HEK293 (cell line): ENCODE measurements around the gene CA12.

Experiments
- BCL11A ChIP-seq: fragments of 450-650 bp; formaldehyde crosslinking; IDR thresholded peaks from 2 replicates; pipeline ENCODE4 v1.5.1; 2016; ENCODE audit warnings: low read depth, missing biosample characterization, missing genetic modification characterization
- CTCF ChIP-seq: fragments of 450-650 bp; formaldehyde crosslinking; IDR thresholded peaks from 2 replicates; pipeline ENCODE4 v1.5.1; 2016; ENCODE audit warnings: missing biosample characterization, missing genetic modification characterization
- FEZF1 ChIP-seq: fragments of 450-650 bp; formaldehyde crosslinking; IDR thresholded peaks from 2 replicates; pipeline ENCODE4 v1.5.1; 2016; ENCODE audit warnings: missing biosample characterization, missing genetic modification characterization
- HOXD13 ChIP-seq: sonication (generic); formaldehyde crosslinking; IDR thresholded peaks from 2 replicates; pipeline ENCODE4 v1.8.0; 2022; ENCODE audit warnings: missing genetic modification reagents, borderline replicate concordance
- IKZF3 ChIP-seq: fragments of 450-650 bp; IDR thresholded peaks from 2 replicates; pipeline ENCODE4 v1.5.0; 2018; ENCODE audit warnings: missing biosample characterization, mild to moderate bottlenecking, missing genetic modification characterization, moderate library complexity
- PRDM6 ChIP-seq: fragments of 450-650 bp; formaldehyde crosslinking; IDR thresholded peaks from 2 replicates; pipeline ENCODE4 v1.5.1; 2017; ENCODE audit warnings: missing biosample characterization, missing genetic modification characterization
- RBAK ChIP-seq: fragments of 450-650 bp; formaldehyde crosslinking; IDR thresholded peaks from 2 replicates; pipeline ENCODE4 v1.5.1; 2016; ENCODE audit warnings: missing biosample characterization, missing genetic modification characterization
- REPIN1 ChIP-seq: fragments of 450-650 bp; formaldehyde crosslinking; IDR thresholded peaks from 2 replicates; pipeline ENCODE4 v1.5.1; 2017; ENCODE audit warnings: missing biosample characterization, missing genetic modification characterization, low read depth
- SP2 ChIP-seq: fragments of 450-650 bp; formaldehyde crosslinking; IDR thresholded peaks from 2 replicates; pipeline ENCODE4 v1.5.1; 2016; ENCODE audit warnings: missing biosample characterization, missing genetic modification characterization
- ZBTB20 ChIP-seq: fragments of 450-650 bp; formaldehyde crosslinking; IDR thresholded peaks from 2 replicates; pipeline ENCODE4 v1.5.1; 2016; ENCODE audit warnings: missing biosample characterization, missing genetic modification characterization
- ZFHX2 ChIP-seq: fragments of 450-650 bp; formaldehyde crosslinking; conservative IDR thresholded peaks from 2 replicates; pipeline ENCODE4 v1.5.1; 2016; ENCODE audit warnings: missing biosample characterization, missing genetic modification characterization
- ZNF184 ChIP-seq: fragments of 450-650 bp; IDR thresholded peaks from 2 replicates; pipeline ENCODE4 v1.5.1; 2018; ENCODE audit warnings: missing biosample characterization, mild to moderate bottlenecking, missing genetic modification characterization
- ZNF211 ChIP-seq: fragments of 450-650 bp; formaldehyde crosslinking; IDR thresholded peaks from 2 replicates; pipeline ENCODE4 v1.5.1; 2016; ENCODE audit warnings: low read depth, missing biosample characterization, missing genetic modification characterization
- ZNF223 ChIP-seq: fragments of 450-650 bp; formaldehyde crosslinking; IDR thresholded peaks from 2 replicates; pipeline ENCODE4 v1.5.1; 2016; ENCODE audit warnings: missing biosample characterization, missing genetic modification characterization
- ZNF248 ChIP-seq: fragments of 450-650 bp; formaldehyde crosslinking; IDR thresholded peaks from 2 replicates; pipeline ENCODE4 v1.5.1; 2017; ENCODE audit warnings: missing biosample characterization, missing genetic modification characterization
- ZNF37A ChIP-seq: fragments of 450-650 bp; IDR thresholded peaks from 2 replicates; pipeline ENCODE4 v1.5.1; 2018; ENCODE audit warnings: missing biosample characterization, missing genetic modification characterization
- ZNF416 ChIP-seq: fragments of 450-650 bp; formaldehyde crosslinking; IDR thresholded peaks from 2 replicates; pipeline ENCODE4 v1.5.1; 2016; ENCODE audit warnings: missing biosample characterization, missing genetic modification characterization
- ZNF423 ChIP-seq: fragments of 450-650 bp; formaldehyde crosslinking; IDR thresholded peaks from 2 replicates; pipeline ENCODE4 v1.5.1; 2016; ENCODE audit warnings: missing biosample characterization, missing genetic modification characterization
- ZNF426 ChIP-seq: fragments of 450-650 bp; formaldehyde crosslinking; IDR thresholded peaks from 2 replicates; pipeline ENCODE4 v1.5.1; 2017; ENCODE audit warnings: missing biosample characterization, missing genetic modification characterization, mild to moderate bottlenecking, inconsistent platforms, moderate library complexity
- ZNF529 ChIP-seq: fragments of 450-650 bp; formaldehyde crosslinking; IDR thresholded peaks from 2 replicates; pipeline ENCODE4 v1.5.1; 2017; ENCODE audit warnings: missing genetic modification characterization, missing biosample characterization; ENCODE audit not compliant: insufficient replicate concordance
- ZNF548 ChIP-seq: fragments of 450-650 bp; formaldehyde crosslinking; IDR thresholded peaks from 2 replicates; pipeline ENCODE4 v1.5.1; 2016; ENCODE audit warnings: missing biosample characterization, missing genetic modification characterization
- ZNF549 ChIP-seq: fragments of 450-650 bp; IDR thresholded peaks from 2 replicates; pipeline ENCODE4 v1.5.1; 2018; ENCODE audit warnings: missing biosample characterization, missing genetic modification characterization, mild to moderate bottlenecking, inconsistent platforms, moderate library complexity
- ZNF571 ChIP-seq: fragments of 450-650 bp; formaldehyde crosslinking; IDR thresholded peaks from 2 replicates; pipeline ENCODE4 v1.5.0; 2017; ENCODE audit warnings: missing biosample characterization, missing genetic modification characterization
- ZNF596 ChIP-seq: fragments of 450-650 bp; IDR thresholded peaks from 2 replicates; pipeline ENCODE4 v1.5.0; 2018; ENCODE audit warnings: missing biosample characterization, mild to moderate bottlenecking, missing genetic modification characterization, moderate library complexity
- ZNF707 ChIP-seq: fragments of 450-650 bp; formaldehyde crosslinking; IDR thresholded peaks from 2 replicates; pipeline ENCODE4 v1.5.1; 2016; ENCODE audit warnings: missing biosample characterization, missing genetic modification characterization
- ZNF830 ChIP-seq: fragments of 450-650 bp; IDR thresholded peaks from 2 replicates; pipeline ENCODE4 v1.5.0; 2018; ENCODE audit warnings: missing biosample characterization, missing genetic modification characterization, low read depth, mild to moderate bottlenecking, moderate library complexity
- ZNF843 ChIP-seq: fragments of 450-650 bp; formaldehyde crosslinking; IDR thresholded peaks from 2 replicates; pipeline ENCODE4 v1.5.1; 2016; ENCODE audit warnings: missing biosample characterization, missing genetic modification characterization
- ZSCAN5A ChIP-seq: fragments of 450-650 bp; formaldehyde crosslinking; IDR thresholded peaks from 2 replicates; pipeline ENCODE4 v1.5.1; 2016; ENCODE audit warnings: missing biosample characterization, missing genetic modification characterization
- TF ChIP-seq, protein P1 (sequence below): fragments of 450-650 bp; formaldehyde crosslinking; IDR thresholded peaks from 2 replicates; pipeline ENCODE4 v1.5.1; 2016; ENCODE audit warnings: missing biosample characterization, missing genetic modification characterization
- TF ChIP-seq, protein P2 (sequence below): fragments of 450-650 bp; formaldehyde crosslinking; IDR thresholded peaks from 2 replicates; pipeline ENCODE4 v1.5.1; 2017; ENCODE audit warnings: missing biosample characterization, missing genetic modification characterization
- TF ChIP-seq, protein P3 (sequence below): fragments of 450-650 bp; formaldehyde crosslinking; IDR thresholded peaks from 2 replicates; pipeline ENCODE4 v1.5.1; 2016; ENCODE audit warnings: missing biosample characterization, missing genetic modification characterization, low read depth

Gene CA12

GRCh38 chr15:63407612-63408011, 26.0 kb upstream of the CA12 start (continued):
- TF ChIP-seq PRDM6 (tag by site-specific recombination) (peak; percentile 88), ZNF843 (tag by site-specific recombination) (peak; percentile 92), RBAK (tag by site-specific recombination) (no peak), ZNF830 (tag by site-specific recombination) (no peak), FEZF1 (tag by site-specific recombination) (peak; percentile 87), CTCF (tag by site-specific recombination) (no peak), ZNF423 (peak; percentile 49; the same call in 1 of the 2 replicates), ZNF211 (tag by site-specific recombination) (no peak), ZNF571 (tag by site-specific recombination) (no peak), REPIN1 (tag by site-specific recombination) (no peak), ZNF549 (tag by site-specific recombination) (no peak), ZNF426 (tag by site-specific recombination) (no peak), ZNF223 (tag by site-specific recombination) (no peak), ZNF548 (tag by site-specific recombination) (no peak), SP2 (no peak), BCL11A (peak; percentile 61; the same call in 1 of the 2 replicates), ZNF248 (tag by site-specific recombination) (no peak), ZSCAN5A (tag by site-specific recombination) (peak; percentile 58; the same call in 1 of the 2 replicates), ZNF37A (tag by site-specific recombination) (no peak), ZBTB20 (no peak), ZNF596 (tag by site-specific recombination) (peak; percentile 61; the same call in 1 of the 2 replicates), IKZF3 (tag by site-specific recombination) (peak; percentile 94), HOXD13 (peak; percentile 75), ZNF707 (tag by site-specific recombination) (no peak), ZNF184 (tag by site-specific recombination) (peak; percentile 82; the same call in 1 of the 2 replicates), ZNF529 (tag by site-specific recombination) (no peak), ZFHX2 (tag by site-specific recombination) (no peak), ZNF416 (no peak)
- TF ChIP-seq, protein P1, sequence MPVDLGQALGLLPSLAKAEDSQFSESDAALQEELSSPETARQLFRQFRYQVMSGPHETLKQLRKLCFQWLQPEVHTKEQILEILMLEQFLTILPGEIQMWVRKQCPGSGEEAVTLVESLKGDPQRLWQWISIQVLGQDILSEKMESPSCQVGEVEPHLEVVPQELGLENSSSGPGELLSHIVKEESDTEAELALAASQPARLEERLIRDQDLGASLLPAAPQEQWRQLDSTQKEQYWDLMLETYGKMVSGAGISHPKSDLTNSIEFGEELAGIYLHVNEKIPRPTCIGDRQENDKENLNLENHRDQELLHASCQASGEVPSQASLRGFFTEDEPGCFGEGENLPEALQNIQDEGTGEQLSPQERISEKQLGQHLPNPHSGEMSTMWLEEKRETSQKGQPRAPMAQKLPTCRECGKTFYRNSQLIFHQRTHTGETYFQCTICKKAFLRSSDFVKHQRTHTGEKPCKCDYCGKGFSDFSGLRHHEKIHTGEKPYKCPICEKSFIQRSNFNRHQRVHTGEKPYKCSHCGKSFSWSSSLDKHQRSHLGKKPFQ (tag by site-specific recombination): peak; percentile 56; the same call in 1 of the 2 replicates
- TF ChIP-seq, protein P2, sequence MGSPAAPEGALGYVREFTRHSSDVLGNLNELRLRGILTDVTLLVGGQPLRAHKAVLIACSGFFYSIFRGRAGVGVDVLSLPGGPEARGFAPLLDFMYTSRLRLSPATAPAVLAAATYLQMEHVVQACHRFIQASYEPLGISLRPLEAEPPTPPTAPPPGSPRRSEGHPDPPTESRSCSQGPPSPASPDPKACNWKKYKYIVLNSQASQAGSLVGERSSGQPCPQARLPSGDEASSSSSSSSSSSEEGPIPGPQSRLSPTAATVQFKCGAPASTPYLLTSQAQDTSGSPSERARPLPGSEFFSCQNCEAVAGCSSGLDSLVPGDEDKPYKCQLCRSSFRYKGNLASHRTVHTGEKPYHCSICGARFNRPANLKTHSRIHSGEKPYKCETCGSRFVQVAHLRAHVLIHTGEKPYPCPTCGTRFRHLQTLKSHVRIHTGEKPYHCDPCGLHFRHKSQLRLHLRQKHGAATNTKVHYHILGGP (tag by site-specific recombination): peak; percentile 54
- TF ChIP-seq, protein P3, sequence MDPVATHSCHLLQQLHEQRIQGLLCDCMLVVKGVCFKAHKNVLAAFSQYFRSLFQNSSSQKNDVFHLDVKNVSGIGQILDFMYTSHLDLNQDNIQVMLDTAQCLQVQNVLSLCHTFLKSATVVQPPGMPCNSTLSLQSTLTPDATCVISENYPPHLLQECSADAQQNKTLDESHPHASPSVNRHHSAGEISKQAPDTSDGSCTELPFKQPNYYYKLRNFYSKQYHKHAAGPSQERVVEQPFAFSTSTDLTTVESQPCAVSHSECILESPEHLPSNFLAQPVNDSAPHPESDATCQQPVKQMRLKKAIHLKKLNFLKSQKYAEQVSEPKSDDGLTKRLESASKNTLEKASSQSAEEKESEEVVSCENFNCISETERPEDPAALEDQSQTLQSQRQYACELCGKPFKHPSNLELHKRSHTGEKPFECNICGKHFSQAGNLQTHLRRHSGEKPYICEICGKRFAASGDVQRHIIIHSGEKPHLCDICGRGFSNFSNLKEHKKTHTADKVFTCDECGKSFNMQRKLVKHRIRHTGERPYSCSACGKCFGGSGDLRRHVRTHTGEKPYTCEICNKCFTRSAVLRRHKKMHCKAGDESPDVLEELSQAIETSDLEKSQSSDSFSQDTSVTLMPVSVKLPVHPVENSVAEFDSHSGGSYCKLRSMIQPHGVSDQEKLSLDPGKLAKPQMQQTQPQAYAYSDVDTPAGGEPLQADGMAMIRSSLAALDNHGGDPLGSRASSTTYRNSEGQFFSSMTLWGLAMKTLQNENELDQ: no peak
